Rectal smooth muscle tissue (tissue), 1 donor: ENCODE measurements around the gene COMTD1.

Experiments
- H3K27ac ChIP-seq: one replicate; pipeline ENCODE4 v1.7.0; 2013; ENCODE audit warnings: low read depth, low read length, inconsistent platforms
- H3K27me3 ChIP-seq: one replicate; pipeline ENCODE4 v1.7.0; 2013; ENCODE audit warnings: low read length; ENCODE audit not compliant: control insufficient read depth, insufficient read depth
- H3K36me3 ChIP-seq: one replicate; pipeline ENCODE4 v1.7.0; 2013; ENCODE audit warnings: low read length; ENCODE audit not compliant: control insufficient read depth, insufficient read depth
- H3K4me1 ChIP-seq: one replicate; pipeline ENCODE4 v1.7.0; 2013; ENCODE audit warnings: low read length; ENCODE audit not compliant: control insufficient read depth, insufficient read depth
- H3K4me3 ChIP-seq: one replicate; pipeline ENCODE4 v1.7.0; 2013; ENCODE audit warnings: low read length
- H3K9ac ChIP-seq: one replicate; pipeline ENCODE4 v1.7.0; 2013; ENCODE audit warnings: low read length

The COMTD1 gene

DNA sequence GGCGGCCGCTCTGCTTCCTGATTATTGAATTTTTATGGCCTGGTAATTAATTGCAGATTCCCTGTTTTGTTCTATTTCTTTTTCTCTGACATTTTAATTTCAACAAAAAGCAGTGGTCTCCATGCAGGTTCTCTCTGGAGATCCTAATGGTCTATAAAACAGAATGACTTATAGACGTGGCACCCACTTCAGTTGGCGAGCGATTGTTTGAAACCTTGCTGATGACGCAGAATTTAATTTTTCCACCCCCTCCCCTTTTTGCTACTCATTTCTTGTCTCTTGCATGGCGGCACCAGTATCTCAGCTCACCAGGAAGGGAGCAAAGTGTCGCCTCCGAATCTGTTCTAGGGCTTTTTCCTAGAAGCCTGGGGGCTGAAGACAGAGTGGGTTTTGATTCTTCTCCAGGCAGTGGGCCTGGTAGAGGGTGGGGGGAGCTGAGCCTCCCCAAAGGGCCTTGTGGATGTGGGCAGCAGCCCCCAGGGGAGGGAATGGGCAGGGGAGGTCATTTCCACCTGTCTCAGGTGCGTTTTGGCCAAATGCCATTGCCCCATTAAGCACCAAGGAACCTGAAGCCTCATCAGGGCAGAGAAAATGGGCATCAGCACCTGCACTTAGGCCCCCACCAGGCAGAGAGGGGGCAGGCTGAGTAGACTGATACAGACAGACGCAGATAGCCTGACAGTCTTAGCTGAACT, 3.5 kb upstream of the COMTD1 start:
- no peaks in the 10 kb centered on the region for H3K36me3 ChIP-seq
- H3K9ac ChIP-seq = no peak overlapping the region
- H3K4me1 ChIP-seq = peaks cover 4% of the 10 kb centered on the region
- no peak overlapping the region for H3K27ac ChIP-seq
- H3K27me3 ChIP-seq = no peaks in the 10 kb centered on the region
- no peak overlapping the region for H3K4me3 ChIP-seq

DNA sequence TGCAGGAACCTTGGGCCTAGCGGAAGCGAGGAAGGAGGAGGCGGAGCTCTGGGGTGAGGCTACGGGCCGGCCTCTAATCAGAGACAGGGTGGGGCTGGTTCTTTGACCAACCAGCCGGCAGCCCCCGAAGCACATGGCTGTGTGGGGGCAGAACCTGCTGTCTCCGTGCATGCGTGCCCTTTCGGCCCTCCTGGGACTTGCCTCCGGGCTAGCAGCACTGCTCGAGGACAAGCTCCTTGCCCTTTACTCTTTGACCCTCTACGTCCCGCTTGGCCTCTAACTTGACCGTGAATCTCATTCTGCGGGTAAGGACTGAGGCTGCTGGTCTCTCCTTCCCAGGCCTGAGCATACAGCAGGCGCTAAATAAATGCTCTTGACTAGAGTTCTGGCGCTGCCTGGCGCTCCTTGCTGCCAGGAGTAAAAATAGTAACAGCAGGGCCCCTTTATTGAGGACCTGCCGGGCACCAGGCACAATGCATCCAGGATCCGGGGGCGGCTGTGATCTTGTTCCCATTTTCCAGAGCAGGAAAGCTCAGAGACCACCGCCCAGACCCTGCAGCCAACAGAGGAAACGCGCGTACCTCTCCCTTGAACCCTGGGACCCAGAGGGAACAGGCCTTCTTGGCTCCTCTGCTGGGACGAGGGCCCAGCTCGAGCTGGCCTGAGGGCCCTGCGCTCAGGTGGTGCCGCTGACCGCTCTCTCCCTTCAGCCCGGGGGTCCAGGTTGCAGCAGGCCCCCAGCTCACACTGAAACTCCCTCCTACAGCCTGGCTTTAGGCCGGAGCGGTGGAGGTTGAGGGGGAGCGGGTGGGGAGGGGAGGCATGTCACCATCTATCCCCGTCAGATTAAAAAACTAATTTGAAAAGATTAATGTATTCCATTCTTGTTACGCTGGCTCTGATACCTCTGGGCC, 2.7 kb upstream of the COMTD1 start:
- no peak overlapping the region for H3K9ac ChIP-seq
- no peaks in the 10 kb centered on the region for H3K36me3 ChIP-seq
- no peak overlapping the region for H3K27ac ChIP-seq
- H3K4me1 ChIP-seq = peaks cover 4% of the 10 kb centered on the region
- H3K4me3 ChIP-seq = no peak overlapping the region
- H3K27me3 ChIP-seq = no peaks in the 10 kb centered on the region

DNA sequence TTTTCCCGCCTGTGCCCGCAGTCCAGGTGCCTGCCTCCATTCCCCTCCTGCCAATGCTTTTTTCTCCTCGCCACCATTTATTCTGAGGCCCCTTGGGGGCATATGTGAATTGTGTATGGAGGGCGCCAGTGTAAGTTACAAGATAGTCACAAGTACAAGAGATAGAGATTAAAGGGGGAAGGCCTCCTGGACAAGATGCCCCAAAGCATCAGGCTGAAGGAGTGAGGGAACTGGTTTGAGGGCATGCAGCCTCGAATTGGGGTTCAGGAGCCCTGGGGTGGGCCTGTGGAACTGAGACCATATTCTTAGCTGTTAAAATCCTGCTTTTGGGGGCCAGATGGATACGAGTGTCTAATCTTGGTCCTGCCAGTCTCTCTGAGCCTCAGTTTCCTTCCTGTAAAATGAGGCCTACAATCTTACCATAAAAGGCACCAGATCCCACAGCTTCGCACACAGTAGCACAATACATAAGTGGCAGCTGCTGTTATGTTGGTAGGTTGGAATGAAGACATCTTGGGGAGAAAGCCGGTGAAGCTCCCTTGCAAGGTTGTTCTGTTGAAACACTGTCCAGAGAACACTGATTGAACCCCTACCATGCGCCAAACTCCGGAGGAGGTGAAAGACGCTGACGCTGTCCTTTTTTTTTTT, 545 bp upstream of the COMTD1 start:
- peaks cover 4% of the 10 kb centered on the region for H3K4me1 ChIP-seq
- peaks cover 5% of the 10 kb centered on the region for H3K36me3 ChIP-seq
- H3K4me3 ChIP-seq = no peak overlapping the region
- no peak overlapping the region for H3K9ac ChIP-seq
- no peak overlapping the region for H3K27ac ChIP-seq
- no peaks in the 10 kb centered on the region for H3K27me3 ChIP-seq

DNA sequence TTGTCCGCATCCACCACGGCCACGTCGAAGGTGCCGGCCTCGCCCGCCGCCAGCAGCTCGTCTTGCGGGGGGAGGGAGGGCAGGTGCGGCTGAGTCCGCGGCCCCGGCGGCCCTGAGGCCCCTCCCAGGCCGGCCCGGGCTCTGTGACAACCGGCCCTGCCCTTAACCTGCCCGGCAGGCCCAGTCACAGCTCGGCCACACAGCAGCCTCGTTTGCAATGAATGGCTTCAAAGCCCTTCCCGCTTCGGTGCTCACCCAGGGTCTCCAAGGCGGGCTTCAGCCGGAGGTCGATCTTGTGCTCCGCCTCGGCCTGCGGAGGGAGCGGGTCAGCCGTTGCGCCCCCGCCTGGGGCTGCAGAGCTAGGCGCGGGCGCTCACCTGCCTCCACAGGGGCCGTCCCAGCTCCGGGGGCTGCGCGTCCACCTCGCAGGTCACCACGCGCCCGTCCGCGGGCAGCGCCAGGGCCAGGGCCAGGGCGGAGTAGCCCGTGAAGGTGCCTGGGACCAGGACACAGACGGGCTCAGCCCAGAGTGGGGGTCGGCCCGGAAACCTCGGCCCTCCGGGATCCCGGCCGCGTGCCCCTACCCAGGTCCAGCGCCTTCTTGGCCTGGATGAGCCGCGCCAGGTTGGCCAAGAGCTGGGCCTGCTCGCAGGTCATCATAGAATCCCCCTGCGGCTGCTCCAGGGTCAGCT, 928 bp downstream of the COMTD1 start:
- peak overlapping the region; percentile 67 for H3K9ac ChIP-seq
- H3K4me3 ChIP-seq = peak overlapping the region; percentile 84
- no peaks in the 10 kb centered on the region for H3K27me3 ChIP-seq
- peak overlapping the region; percentile 63 for H3K27ac ChIP-seq
- H3K4me1 ChIP-seq = peaks cover 4% of the 10 kb centered on the region
- peaks cover 7% of the 10 kb centered on the region for H3K36me3 ChIP-seq

DNA sequence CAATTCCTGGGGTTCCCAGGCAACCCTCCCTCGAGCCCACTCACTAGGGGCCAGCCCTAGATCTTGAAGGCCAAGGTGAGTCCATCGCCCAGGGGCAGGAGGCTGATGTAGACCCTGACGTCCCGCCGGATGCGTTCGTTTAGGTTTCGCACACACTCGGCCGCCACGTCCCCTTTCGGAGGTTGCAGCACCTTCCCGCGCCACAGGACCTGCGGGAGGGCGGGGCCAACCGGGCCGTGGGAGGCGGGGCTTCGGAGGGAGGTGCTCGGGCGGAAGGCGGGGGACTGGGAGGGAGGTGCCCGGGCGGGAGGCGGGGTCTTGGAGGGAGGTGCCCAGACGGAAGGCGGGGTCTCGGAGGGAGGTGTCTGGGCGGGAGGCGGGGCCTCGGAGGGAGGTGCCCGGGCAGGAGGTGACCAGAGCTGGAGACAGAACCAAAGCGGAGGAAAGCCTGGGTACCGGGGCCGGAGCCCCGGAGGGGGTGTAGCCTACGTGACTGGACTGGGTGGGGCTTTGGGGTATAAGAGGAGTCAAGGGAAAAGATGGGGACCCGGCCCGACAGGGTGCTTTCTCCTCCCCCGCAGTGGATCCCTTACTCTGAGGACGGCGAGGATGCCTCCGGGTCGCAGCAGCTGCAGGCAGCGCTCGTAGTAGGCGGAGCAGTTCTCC, 1.6 kb downstream of the COMTD1 start:
- H3K9ac ChIP-seq = no peak overlapping the region
- peak overlapping the region; percentile 63 for H3K27ac ChIP-seq
- H3K4me1 ChIP-seq = peaks cover 4% of the 10 kb centered on the region
- H3K4me3 ChIP-seq = peak overlapping the region; percentile 84
- H3K27me3 ChIP-seq = no peaks in the 10 kb centered on the region
- H3K36me3 ChIP-seq = peaks cover 7% of the 10 kb centered on the region

DNA sequence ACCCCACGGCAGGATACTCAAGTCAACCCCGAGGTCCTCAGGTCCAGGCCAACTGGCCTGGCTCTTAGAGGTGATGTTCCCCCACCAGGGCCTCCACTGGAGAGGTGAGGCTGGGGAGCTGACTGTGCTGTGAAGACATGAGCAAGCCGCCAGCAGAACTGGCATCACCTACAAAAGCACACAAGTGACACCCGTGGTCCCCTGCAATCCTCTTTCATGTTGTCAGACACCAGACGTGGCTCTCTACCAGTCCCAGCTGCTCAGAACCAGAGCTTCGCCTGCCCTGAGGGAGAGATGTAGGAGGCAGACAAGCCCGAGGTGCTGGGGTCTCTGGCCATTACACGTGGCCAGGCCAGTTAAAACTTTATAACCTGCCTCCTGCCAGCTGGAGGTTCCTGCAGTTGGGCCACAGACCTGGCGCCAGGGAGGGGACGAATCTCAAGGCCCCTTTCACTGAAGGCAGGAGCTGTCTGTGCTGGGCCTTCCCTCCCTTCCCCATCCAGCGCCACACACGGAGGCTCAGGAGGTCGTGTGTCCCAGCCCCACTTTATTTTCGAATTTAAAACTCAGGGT, 2.2 kb downstream of the COMTD1 start:
- Histone ChIP-seq H3K27me3 (no peaks in the 10 kb centered on the region), H3K9ac (no peak overlapping the region), H3K27ac (peak overlapping the region; percentile 63), H3K4me3 (peak overlapping the region; percentile 37), H3K4me1 (peaks cover 4% of the 10 kb centered on the region), H3K36me3 (peaks cover 7% of the 10 kb centered on the region)

DNA sequence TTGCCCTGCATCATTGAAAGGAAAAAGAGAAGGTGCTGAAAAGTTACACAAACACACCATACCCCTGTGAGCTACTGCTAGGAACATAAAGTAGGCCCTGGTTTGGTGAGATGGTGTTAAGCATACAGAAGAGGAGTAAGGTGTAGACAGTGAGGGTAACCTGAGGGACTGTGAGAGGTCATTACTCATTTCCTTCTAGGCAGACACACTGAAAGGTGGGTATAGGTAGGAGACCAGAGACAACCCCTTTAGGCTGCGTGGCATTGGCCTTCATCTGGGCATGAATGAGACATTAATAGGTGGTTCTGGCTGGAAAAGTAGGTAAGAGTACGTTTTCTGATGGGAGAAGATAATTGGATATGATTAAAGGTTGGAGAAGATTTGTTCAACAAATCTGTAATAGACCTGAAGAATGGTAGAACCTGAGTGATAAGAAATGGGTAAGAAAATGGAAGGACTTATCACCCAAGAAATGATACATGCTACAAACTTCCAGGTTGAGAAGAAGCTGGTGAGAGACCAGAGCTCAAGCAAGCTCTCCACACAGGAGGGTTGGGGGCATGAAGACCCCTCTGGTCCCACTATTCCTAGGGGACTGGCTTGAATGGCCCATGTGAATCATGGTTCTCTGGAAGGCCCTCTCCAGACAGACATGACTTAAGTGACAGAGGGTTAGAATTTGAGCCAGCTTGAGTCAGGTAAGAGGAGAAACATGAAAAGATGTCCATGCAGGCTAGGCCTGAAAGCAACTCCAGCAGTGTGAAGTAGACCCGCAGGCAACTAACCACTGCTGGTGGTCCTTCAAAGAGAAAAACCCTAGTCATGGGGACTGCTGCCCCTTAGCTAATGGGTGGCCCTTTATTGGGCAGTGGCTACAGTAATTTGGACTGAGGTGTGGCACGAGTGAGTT, 3.8 kb downstream of the COMTD1 start:
- no peak overlapping the region for H3K9ac ChIP-seq
- peaks cover 4% of the 10 kb centered on the region for H3K4me1 ChIP-seq
- H3K27ac ChIP-seq = no peak overlapping the region
- no peak overlapping the region for H3K4me3 ChIP-seq
- H3K36me3 ChIP-seq = peaks cover 7% of the 10 kb centered on the region
- no peaks in the 10 kb centered on the region for H3K27me3 ChIP-seq

DNA sequence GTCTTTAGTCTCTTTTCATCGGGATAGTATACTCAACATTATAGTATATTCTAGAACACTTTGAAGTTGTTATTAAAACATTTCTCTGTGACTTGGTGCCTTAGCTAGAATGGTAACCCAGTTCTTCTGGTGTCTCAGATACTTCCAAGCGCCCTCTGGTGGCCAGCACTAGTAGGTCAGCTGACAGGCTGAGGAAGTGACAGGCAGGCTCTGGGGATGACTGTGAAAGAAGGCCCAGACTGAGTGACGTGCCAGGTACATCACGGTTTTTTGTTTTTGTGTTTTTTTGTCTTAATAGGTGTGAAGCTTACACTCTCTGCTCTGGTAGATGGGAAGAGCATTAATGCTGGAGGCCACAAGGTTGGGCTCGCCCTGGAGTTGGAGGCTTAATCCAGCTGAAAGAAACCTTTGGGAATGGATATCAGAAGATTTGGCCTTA, 5.1 kb downstream of the COMTD1 start:
- H3K4me1 ChIP-seq = peaks cover 13% of the 10 kb centered on the region
- H3K27me3 ChIP-seq = no peaks in the 10 kb centered on the region
- peaks cover 7% of the 10 kb centered on the region for H3K36me3 ChIP-seq
- H3K27ac ChIP-seq = no peak overlapping the region
- no peak overlapping the region for H3K4me3 ChIP-seq
- H3K9ac ChIP-seq = no peak overlapping the region

DNA sequence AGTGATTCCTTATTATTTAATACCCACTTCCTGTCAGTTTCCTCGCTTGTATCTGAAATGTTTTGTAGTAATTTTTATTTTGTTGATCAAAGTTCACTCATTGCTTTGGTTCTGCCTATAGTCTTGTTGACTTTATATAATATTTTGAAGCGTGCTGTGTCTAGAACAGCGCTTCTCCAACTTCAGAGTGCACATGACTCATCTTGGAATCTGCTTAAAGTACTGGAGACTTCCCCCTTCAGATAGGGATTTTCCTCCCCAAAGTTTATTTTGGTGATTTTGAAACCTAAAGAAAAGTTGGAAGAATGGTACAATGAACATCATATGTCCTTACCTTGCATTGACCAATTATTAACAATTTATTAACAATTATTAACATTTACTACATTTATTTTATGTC, 5.8 kb downstream of the COMTD1 start:
- H3K4me3 ChIP-seq = no peak overlapping the region
- no peak overlapping the region for H3K27ac ChIP-seq
- H3K27me3 ChIP-seq = no peaks in the 10 kb centered on the region
- H3K9ac ChIP-seq = no peak overlapping the region
- peaks cover 10% of the 10 kb centered on the region for H3K36me3 ChIP-seq
- H3K4me1 ChIP-seq = peaks cover 17% of the 10 kb centered on the region

DNA sequence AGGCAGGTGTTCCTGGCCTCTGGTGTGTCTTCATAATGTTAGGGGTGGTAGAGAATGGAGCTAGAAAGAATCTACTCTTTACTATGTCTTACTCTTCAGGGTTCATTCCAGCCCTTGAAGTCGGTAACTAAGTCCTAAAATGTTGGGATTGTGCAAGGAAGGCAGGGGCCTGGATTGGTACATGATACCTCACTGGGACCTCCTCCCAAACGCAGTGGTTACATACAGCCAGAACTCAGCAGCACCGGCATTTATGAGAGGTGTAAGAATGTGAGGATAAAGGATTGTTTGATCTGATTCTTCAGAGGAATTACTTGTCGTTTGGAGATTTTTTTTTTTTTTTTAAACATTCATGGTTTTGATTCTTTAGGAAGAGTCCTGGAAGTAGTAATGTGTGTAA, 6.9 kb downstream of the COMTD1 start:
- peak overlapping the region; percentile 6 for H3K27ac ChIP-seq
- H3K4me3 ChIP-seq = no peak overlapping the region
- H3K4me1 ChIP-seq = peaks cover 20% of the 10 kb centered on the region
- H3K27me3 ChIP-seq = no peaks in the 10 kb centered on the region
- H3K9ac ChIP-seq = no peak overlapping the region
- H3K36me3 ChIP-seq = peaks cover 15% of the 10 kb centered on the region

DNA sequence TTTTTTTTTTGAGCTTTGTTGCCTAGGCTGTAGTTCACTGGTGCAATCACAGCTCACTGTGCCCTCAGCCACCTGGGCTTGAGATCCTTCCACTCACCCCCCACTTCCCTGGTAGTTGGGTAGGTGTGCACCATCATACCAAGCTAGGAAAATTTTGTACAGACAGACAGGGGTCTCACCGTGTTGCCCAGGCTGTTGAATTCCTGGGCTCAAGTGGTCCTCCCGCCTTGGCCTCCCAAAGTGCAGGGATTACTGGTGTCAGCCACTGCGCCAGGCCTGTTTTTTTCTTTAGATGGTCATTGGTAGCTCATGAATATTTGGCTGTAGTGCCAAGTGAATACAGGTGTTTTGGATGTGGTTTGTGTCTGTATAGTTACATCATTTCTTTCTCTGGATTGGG, 7.5 kb downstream of the COMTD1 start:
- Histone ChIP-seq H3K27me3 (no peaks in the 10 kb centered on the region), H3K4me3 (no peak overlapping the region), H3K4me1 (peaks cover 20% of the 10 kb centered on the region), H3K36me3 (peaks cover 19% of the 10 kb centered on the region), H3K9ac (no peak overlapping the region), H3K27ac (no peak overlapping the region)
